Esophagus squamous epithelium (tissue), 5 donors: ENCODE results near the gene DTNB. TPM values are rescaled to one million over a fixed set of nuclear protein-coding genes. Genes with fewer than 3 reads are reported as not detected.

Source experiments
- DNase-seq: peaks from one replicate; lab custom pipeline; 2025; lab: John Stamatoyannopoulos, UW
- H3K27ac ChIP-seq, 4 donors: fragments of 200-600 bp; sonication (generic); one replicate each; pipeline ENCODE4 v1.5.1; 2016 to 2019; ENCODE audit warnings: mild to moderate bottlenecking in 1 of 4
- H3K27me3 ChIP-seq, 4 donors: fragments of 200-600 bp; sonication (generic); 1 replicate in 3 of 4; 2 replicates in 1 of 4; pipeline versions ENCODE4 v1.5.1 to v1.6.0; 2017 to 2021; ENCODE audit warnings: antibody characterized with exemption in 1 of 4
- H3K36me3 ChIP-seq, 3 donors: fragments of 200-600 bp; sonication (generic); one replicate each; pipeline ENCODE4 v1.5.1; 2016 to 2019
- H3K4me1 ChIP-seq, 3 donors: fragments of 200-600 bp; sonication (generic); one replicate each; pipeline ENCODE4 v1.5.1; 2017 to 2019
- H3K4me3 ChIP-seq, 4 donors: fragments of 200-600 bp; sonication (generic); 1 replicate in 3 of 4; 2 replicates in 1 of 4; pipeline ENCODE4 v1.5.1; 2016 to 2019; ENCODE audit warnings: mild to moderate bottlenecking in 2 of 4, moderate library complexity in 1 of 4
- H3K9me3 ChIP-seq, 3 donors: fragments of 200-600 bp; sonication (generic); one replicate each; pipeline ENCODE4 v1.5.1; 2016 to 2019
- CTCF ChIP-seq, 6 experiments: fragments of 450-650 bp in 4 of 6; fragments of 200-600 bp in 2 of 6; sonication (generic) in 2 of 6; IDR thresholded peaks; one replicate each; pipeline ENCODE4 v1.5.1; 2016 to 2019; ENCODE audit warnings: antibody characterized with exemption in 6 of 6, mild to moderate bottlenecking in 4 of 6, moderate library complexity in 4 of 6
- POLR2A ChIP-seq, 4 donors: fragments of 450-650 bp; IDR thresholded peaks; one replicate each; pipeline ENCODE4 v1.6.1; 2017; ENCODE audit warnings: antibody characterized with exemption in 4 of 4, mild to moderate bottlenecking in 4 of 4, moderate library complexity in 3 of 4
- WGBS, 2 donors: methylation state at CpG; one replicate each; pipeline ENCODE4 v1.1.5; 2018; 5-methylcytosine and 5-hydroxymethylcytosine counted together
- intact Hi-C: fragments of 100-400 bp; cut with DNase I; formaldehyde crosslinking; loops from one replicate; pipeline ENCODE4 v1.15.0; 2022
- total RNA-seq, 4 donors: library from RNA; depleted of rRNA; stranded (reverse); fragments of >200 nt; gene quantifications; one replicate each; pipeline ENCODE4 v1.1.0, GENCODE V29; 2016
- donor health status: DM: yes; HTN: yes; CAD: no.

DTNB gene
- total RNA-seq, 4 donors from 2014 or later = 7.8 to 17.2 (median 9.6) TPM

- intact Hi-C loops = no loop called here
- Histone ChIP-seq H3K4me3 (no peak overlapping the region), H3K4me1 (no peaks in the 10 kb centered on the region), H3K27ac (no peak overlapping the region), H3K27me3 (no peaks in the 10 kb centered on the region), H3K36me3 (peaks cover 0 to 3% (median 0%) of the 10 kb centered on the region in 3 donors), H3K9me3 (no peaks in the 10 kb centered on the region)
- DNase-seq = no peak
- TF ChIP-seq POLR2A (IDR thresholded peaks at IDR 0.05) (no peak), CTCF (IDR thresholded peaks at IDR 0.05) (no peak)
- WGBS, 2 donors = 94% methylated on average over 4 of the region's 4 CpGs
Observed at GRCh38 chr2:25598911-25599310, 74.5 kb downstream of the DTNB start.

GRCh38 chr2:25598332-25598731 lies 75.0 kb downstream of the DTNB start:
- intact Hi-C loops = no loop called here
- Histone ChIP-seq H3K9me3 (no peaks in the 10 kb centered on the region), H3K4me3 (no peak overlapping the region), H3K36me3 (peaks cover 0 to 3% (median 0%) of the 10 kb centered on the region in 3 donors), H3K4me1 (no peaks in the 10 kb centered on the region), H3K27me3 (no peaks in the 10 kb centered on the region), H3K27ac (no peak overlapping the region)
- TF ChIP-seq POLR2A (IDR thresholded peaks at IDR 0.05) (no peak), CTCF (IDR thresholded peaks at IDR 0.05) (no peak)
- 97 to 100% methylated on average over 2 of the region's 2 CpGs for WGBS, 2 donors
- no peak for DNase-seq

GRCh38 chr2:25597881-25598280 lies 75.5 kb downstream of the DTNB start:
- no peaks in the 10 kb centered on the region for H3K27me3 ChIP-seq

GRCh38 chr2:25596516-25597244 lies 76.7 kb downstream of the DTNB start:
- Histone ChIP-seq H3K27me3 (no peaks in the 10 kb centered on the region), H3K4me1 (peaks cover 0 to 9% (median 5%) of the 10 kb centered on the region in 3 donors), H3K27ac (no peak overlapping the region), H3K4me3 (no peak overlapping the region), H3K36me3 (peaks cover 0 to 3% (median 0%) of the 10 kb centered on the region in 3 donors), H3K9me3 (no peaks in the 10 kb centered on the region)
- intact Hi-C loops = no loop called here
- whole genome bisulfite sequencing, 2 donors = 76 to 82% methylated on average over 1 of the region's 1 CpG
- no peak for TF ChIP-seq POLR2A (IDR thresholded peaks at IDR 0.05)
- TF ChIP-seq CTCF (IDR thresholded peaks at IDR 0.05) = no peak
- DNase-seq = no peak

More at GRCh38 chr2:25597881-25598280, 75.5 kb downstream of the DTNB start:
- TF ChIP-seq CTCF (IDR thresholded peaks at IDR 0.05) = no peak
- no peak for TF ChIP-seq POLR2A (IDR thresholded peaks at IDR 0.05)
- intact Hi-C loops = no loop called here
- Histone ChIP-seq H3K36me3 (peaks cover 0 to 3% (median 0%) of the 10 kb centered on the region in 3 donors), H3K4me1 (no peaks in the 10 kb centered on the region), H3K4me3 (no peak overlapping the region), H3K27ac (no peak overlapping the region), H3K9me3 (no peaks in the 10 kb centered on the region)
- no peak for DNase-seq
- WGBS, 2 donors = 85 to 93% methylated on average over 2 of the region's 2 CpGs

- intact Hi-C loops = no loop called here
- H3K9me3 ChIP-seq = no peaks in the 10 kb centered on the region
- 91 to 95% methylated on average over 6 of the region's 6 CpGs for whole genome bisulfite sequencing, 2 donors
- H3K4me3 ChIP-seq = no peak overlapping the region
- TF ChIP-seq CTCF (IDR thresholded peaks at IDR 0.05) (no peak), POLR2A (IDR thresholded peaks at IDR 0.05) (no peak)
- H3K4me1 ChIP-seq = peaks cover 0 to 12% (median 10%) of the 10 kb centered on the region in 3 donors
- H3K27ac ChIP-seq = no peak overlapping the region
- peaks cover 0 to 3% (median 0%) of the 10 kb centered on the region in 3 donors for H3K36me3 ChIP-seq
- no peak for DNase-seq
- H3K27me3 ChIP-seq = no peaks in the 10 kb centered on the region
Observed at GRCh38 chr2:25595393-25595792, 78.0 kb downstream of the DTNB start.
